ENCODE data around the gene ATG4D. TPM values are rescaled to one million over a fixed set of nuclear protein-coding genes. Genes with fewer than 3 reads are reported as not detected.

The ATG4D gene
- total RNA-seq, 4 donors from 2014 or later = 58.5 to 106 (median 71.4) TPM

DNA sequence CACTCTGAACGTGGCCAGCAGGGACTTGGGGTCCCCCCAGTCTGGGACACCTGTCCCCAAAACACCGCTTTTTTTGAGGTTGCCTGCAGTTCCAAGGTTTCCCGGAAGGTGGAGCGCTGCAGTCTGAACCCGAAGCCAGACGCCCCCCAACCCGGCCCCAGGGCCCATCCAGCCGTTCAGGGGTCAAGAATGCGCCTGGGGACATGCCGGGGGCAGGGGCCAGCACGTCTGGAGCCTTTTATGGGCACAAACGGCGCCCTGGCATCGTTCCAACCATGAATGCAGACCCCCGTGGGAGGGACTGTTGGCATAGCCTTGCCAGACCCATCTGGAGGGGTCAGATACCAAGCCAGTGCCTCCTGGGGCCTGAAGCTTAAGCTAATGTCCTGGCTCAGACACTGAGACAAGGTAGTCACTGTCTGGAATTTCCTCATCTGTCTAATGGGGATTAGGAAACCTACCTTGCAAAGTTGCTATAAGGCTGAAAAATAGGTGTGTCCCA, 33.4 kb upstream of the ATG4D start:
- no peak for DNase-seq (ENCODE audit: low spot score in 2 of 2)
- WGBS, 2 donors = 5 to 19% methylated on average over 10 to 14 of the region's 15 CpGs
- no peak overlapping the region for H3K4me3 ChIP-seq (ENCODE audit: low read depth, poor library complexity, severe bottlenecking)
- intact Hi-C loops (cut with DNase I; ENCODE audit: low total_unique reads) = no loop called here
- TF ChIP-seq, protein P1, sequence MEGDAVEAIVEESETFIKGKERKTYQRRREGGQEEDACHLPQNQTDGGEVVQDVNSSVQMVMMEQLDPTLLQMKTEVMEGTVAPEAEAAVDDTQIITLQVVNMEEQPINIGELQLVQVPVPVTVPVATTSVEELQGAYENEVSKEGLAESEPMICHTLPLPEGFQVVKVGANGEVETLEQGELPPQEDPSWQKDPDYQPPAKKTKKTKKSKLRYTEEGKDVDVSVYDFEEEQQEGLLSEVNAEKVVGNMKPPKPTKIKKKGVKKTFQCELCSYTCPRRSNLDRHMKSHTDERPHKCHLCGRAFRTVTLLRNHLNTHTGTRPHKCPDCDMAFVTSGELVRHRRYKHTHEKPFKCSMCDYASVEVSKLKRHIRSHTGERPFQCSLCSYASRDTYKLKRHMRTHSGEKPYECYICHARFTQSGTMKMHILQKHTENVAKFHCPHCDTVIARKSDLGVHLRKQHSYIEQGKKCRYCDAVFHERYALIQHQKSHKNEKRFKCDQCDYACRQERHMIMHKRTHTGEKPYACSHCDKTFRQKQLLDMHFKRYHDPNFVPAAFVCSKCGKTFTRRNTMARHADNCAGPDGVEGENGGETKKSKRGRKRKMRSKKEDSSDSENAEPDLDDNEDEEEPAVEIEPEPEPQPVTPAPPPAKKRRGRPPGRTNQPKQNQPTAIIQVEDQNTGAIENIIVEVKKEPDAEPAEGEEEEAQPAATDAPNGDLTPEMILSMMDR (IDR thresholded peaks at IDR 0.05) = peak in 1 of 3 donors; percentile 36
- no peak for TF ChIP-seq POLR2A (IDR thresholded peaks at IDR 0.05)

DNA sequence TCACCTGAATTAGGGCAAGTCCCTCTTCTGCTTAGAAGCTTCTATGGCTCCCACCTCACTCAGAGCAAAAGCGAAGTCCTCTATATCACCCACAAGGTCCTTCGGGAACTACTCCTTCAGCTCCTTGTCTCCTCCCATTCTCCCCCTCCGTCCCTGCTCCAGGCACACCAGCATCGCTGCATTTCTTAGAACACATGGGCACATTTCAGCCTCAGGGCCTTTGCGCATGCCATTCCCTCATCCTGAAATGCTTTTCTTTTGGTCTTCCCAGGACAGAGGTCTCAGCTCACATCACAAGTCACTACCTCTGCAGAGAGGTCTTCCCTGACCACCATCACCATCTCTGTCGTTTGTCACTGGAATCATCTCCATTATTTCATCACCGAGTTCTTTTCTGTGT, 30.5 kb upstream of the ATG4D start:
- WGBS, 2 donors = 79 to 86% methylated on average over 7 of the region's 7 CpGs
- intact Hi-C loops (cut with DNase I; ENCODE audit: low total_unique reads) = no loop called here
- TF ChIP-seq, protein P1 (IDR thresholded peaks at IDR 0.05) = no peak
- no peak for TF ChIP-seq POLR2A (IDR thresholded peaks at IDR 0.05)
- H3K4me3 ChIP-seq (ENCODE audit: low read depth, poor library complexity, severe bottlenecking) = no peak overlapping the region
- DNase-seq (ENCODE audit: low spot score in 2 of 2) = no peak

DNA sequence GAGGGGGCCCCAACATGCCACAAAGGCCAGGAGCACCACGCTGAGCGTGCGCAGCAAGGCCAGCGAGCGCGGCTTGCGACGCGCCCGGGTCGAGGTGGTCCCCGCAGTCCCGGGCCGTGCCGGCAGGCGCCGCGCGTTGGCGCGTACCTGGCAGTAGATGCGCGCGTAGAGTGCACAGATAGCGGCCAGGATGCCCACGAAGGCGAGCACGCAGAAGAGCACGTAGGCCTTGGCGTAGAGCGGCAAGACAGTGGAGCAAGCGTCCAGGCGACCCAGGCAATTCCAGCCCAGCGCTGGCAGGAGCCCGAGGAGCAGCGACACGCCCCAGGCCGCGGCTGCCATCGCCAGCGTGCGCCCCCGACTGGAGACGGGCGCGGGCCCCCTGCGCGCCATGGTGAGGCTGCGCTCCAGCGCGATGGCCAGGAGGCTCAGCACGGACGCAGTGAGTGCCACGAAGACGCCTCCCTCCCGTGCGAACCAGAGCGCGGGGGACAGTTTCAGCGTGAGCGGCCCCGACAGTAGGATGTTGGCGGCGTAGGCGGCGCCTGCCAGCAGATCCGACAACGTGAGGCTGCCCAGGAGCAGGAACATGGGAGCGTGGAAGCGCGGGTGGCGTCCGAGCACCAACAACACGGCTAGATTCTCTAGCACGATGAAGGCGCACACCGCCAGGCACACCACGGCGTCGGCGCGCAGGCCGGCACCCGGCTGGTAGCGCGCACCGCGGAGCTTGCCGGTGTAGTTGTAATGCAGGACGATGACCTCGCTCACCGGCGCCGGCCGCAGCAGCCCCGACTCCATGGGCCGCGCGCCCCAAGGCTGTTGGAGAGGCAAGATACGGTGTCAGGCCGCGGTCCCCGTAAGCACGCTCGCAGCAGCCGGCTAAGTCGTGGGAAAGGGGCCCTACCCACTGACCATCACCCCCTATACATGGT, 29.2 kb upstream of the ATG4D start:
- no peak overlapping the region for H3K4me3 ChIP-seq (ENCODE audit: low read depth, poor library complexity, severe bottlenecking)
- TF ChIP-seq, protein P1 (IDR thresholded peaks at IDR 0.05) = no peak
- TF ChIP-seq POLR2A (IDR thresholded peaks at IDR 0.05) = no peak
- intact Hi-C loops (cut with DNase I; ENCODE audit: low total_unique reads) = no loop called here
- WGBS, 2 donors = 64 to 65% methylated on average over 38 to 53 of the region's 107 CpGs
- DNase-seq (ENCODE audit: low spot score in 2 of 2) = no peak

DNA sequence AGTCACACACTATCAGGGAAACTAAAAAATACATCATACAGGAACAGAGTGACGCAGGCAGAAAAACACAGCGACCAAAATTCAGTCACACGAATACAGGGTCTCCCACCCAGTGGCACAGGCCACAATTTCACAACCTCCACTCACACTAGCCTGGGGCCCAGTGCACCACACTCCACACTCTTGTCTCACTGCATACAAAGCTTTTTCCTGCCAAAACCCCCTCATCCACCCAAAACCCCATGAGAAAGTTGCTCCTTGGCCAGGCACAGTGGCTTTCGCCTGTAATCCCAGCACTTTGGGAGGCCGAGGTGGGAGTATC, 27.7 kb upstream of the ATG4D start:
- WGBS, 2 donors = 53 to 67% methylated on average over 5 of the region's 5 CpGs
- intact Hi-C loops (cut with DNase I; ENCODE audit: low total_unique reads) = no loop called here
- TF ChIP-seq, protein P1 (IDR thresholded peaks at IDR 0.05) = no peak
- TF ChIP-seq POLR2A (IDR thresholded peaks at IDR 0.05) = no peak
- H3K4me3 ChIP-seq (ENCODE audit: low read depth, poor library complexity, severe bottlenecking) = no peak overlapping the region
- no peak for DNase-seq (ENCODE audit: low spot score in 2 of 2)

DNA sequence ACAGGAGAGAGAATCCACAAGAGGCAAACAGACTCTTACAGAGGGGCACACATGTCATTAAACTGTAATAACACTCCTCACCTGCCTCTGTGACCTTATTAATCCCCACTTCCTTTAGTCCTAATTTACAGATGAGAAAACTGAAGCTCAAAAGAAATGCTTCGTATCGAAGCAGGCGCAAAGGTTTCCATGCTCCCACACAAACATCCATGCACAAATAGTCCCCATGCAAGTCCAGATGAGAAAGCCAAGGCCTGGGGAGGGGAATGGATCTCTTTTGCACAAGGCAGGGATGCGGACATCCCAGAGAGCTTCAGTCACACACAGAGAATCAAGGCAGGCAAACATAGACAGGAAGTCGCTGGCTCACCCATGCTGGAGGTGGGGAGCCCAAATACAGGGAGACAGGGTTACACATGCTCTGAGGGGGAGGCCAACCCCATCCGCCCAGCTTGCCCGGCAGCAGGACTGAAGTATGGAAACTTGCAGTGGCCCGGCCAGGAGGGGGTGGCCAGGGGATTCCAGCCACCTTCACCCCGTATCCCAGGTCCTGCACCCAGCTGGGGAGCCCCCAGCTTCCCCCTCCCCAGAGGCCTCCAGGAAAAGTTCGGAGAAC, 26.9 kb upstream of the ATG4D start:
- DNase-seq (ENCODE audit: low spot score in 2 of 2) = no peak
- 30 to 34% methylated on average over 7 to 10 of the region's 10 CpGs for WGBS, 2 donors
- TF ChIP-seq, protein P1 (IDR thresholded peaks at IDR 0.05) = no peak
- no peak for TF ChIP-seq POLR2A (IDR thresholded peaks at IDR 0.05)
- intact Hi-C loops (cut with DNase I; ENCODE audit: low total_unique reads) = no loop called here
- H3K4me3 ChIP-seq (ENCODE audit: low read depth, poor library complexity, severe bottlenecking) = peak overlapping the region; percentile 35
